Glutamatergic neuron (in vitro differentiated cells): ENCODE results near the gene JUNB. TPM values are rescaled to one million over a fixed set of nuclear protein-coding genes. Genes with fewer than 3 reads are reported as not detected.

Experiments
- DNase-seq: peaks from one replicate; pipeline ENCODE4 v3.0.0; 2022
- H3K27ac Mint-ChIP-seq: one replicate; pipeline ENCODE4 v1.8.0; 2020; ENCODE audit warnings: mild to moderate bottlenecking, mixed read lengths, inconsistent platforms; ENCODE audit not compliant: unreplicated experiment
- H3K27me3 Mint-ChIP-seq: one replicate; pipeline ENCODE4 v1.8.0; 2020; ENCODE audit warnings: mild to moderate bottlenecking, moderate library complexity, mixed read lengths, inconsistent platforms; ENCODE audit not compliant: unreplicated experiment
- H3K36me3 Mint-ChIP-seq: one replicate; pipeline ENCODE4 v1.8.0; 2020; ENCODE audit warnings: mild to moderate bottlenecking, mixed read lengths, inconsistent platforms; ENCODE audit not compliant: unreplicated experiment
- H3K4me1 Mint-ChIP-seq: one replicate; pipeline ENCODE4 v1.8.0; 2020; ENCODE audit warnings: mild to moderate bottlenecking, low read depth, mixed read lengths, inconsistent platforms; ENCODE audit not compliant: unreplicated experiment
- H3K4me3 Mint-ChIP-seq: one replicate; pipeline ENCODE4 v1.8.0; 2020; ENCODE audit warnings: mild to moderate bottlenecking, mixed read lengths, inconsistent platforms; ENCODE audit not compliant: unreplicated experiment
- H3K9me3 Mint-ChIP-seq: one replicate; pipeline ENCODE4 v1.8.0; 2020; ENCODE audit warnings: mild to moderate bottlenecking, moderate library complexity, mixed read lengths, inconsistent platforms; ENCODE audit not compliant: unreplicated experiment
- CTCF ChIP-seq: fragments of 200-600 bp; sonication (generic); IDR thresholded peaks from one replicate; pipeline ENCODE4 v1.5.0; 2021; ENCODE audit not compliant: partially characterized antibody, unreplicated experiment
- total RNA-seq: library from RNA; stranded (reverse); fragmentation: NEBNext Ultra II Directional; extraction: Animal tissue kit (Norgen Biotek cat#: 25700); gene quantifications from one replicate; pipeline ENCODE4 v1.2.1, GENCODE V29; 2021; ENCODE audit not compliant: unreplicated experiment

The JUNB gene
- total RNA-seq, 1 donor from 2014 or later = 24.9 TPM

GRCh38 chr19:12800466-12800770 lies 9.1 kb downstream of the JUNB start:
- DNase-seq = no peak
- Mint-ChIP-seq H3K27me3 (peaks cover 15% of the 10 kb centered on the region), H3K9me3 (peaks cover 17% of the 10 kb centered on the region), H3K4me3 (peak overlapping the region; percentile 94), H3K27ac (no peak overlapping the region), H3K36me3 (no peaks in the 10 kb centered on the region), H3K4me1 (peaks cover 21% of the 10 kb centered on the region)
- no peak for TF ChIP-seq CTCF

- DNase-seq = peak; percentile 59
- Mint-ChIP-seq H3K27me3 (peaks cover 14% of the 10 kb centered on the region), H3K27ac (peak overlapping the region; percentile 87)
Observed at GRCh38 chr19:12800923-12801465, 9.7 kb downstream of the JUNB start.

GRCh38 chr19:12801466-12802266 lies 10.4 kb downstream of the JUNB start, which contains the start of the genes PRDX2 and THSD8:
Gene PRDX2, minus strand, starts transcription at chr19:12801800. Its CDS starts 539 bp downstream, at chr19:12801261.
Gene THSD8, plus strand, starts transcription at chr19:12802069. Its CDS starts 3 bp downstream, at chr19:12802072.
- H3K4me1 Mint-ChIP-seq = peaks cover 12% of the 10 kb centered on the region

More at GRCh38 chr19:12800923-12801465, 9.7 kb downstream of the JUNB start:
- Mint-ChIP-seq H3K9me3 (peaks cover 19% of the 10 kb centered on the region), H3K4me1 (peaks cover 17% of the 10 kb centered on the region), H3K36me3 (no peaks in the 10 kb centered on the region), H3K4me3 (peak overlapping the region; percentile 94)
- no peak for TF ChIP-seq CTCF

GRCh38 chr19:12802267-12803106 lies 11.2 kb downstream of the JUNB start:
- Mint-ChIP-seq H3K27me3 (peaks cover 14% of the 10 kb centered on the region), H3K36me3 (no peaks in the 10 kb centered on the region), H3K4me1 (peaks cover 17% of the 10 kb centered on the region), H3K27ac (peak overlapping the region; percentile 33), H3K4me3 (peak overlapping the region; percentile 50), H3K9me3 (peaks cover 23% of the 10 kb centered on the region)
- no peak for DNase-seq
- no peak for TF ChIP-seq CTCF

More at GRCh38 chr19:12801466-12802266, 10.4 kb downstream of the JUNB start, which contains the start of the genes PRDX2 and THSD8:
- Mint-ChIP-seq H3K9me3 (peaks cover 23% of the 10 kb centered on the region), H3K4me3 (peak within 1 kb of the TSS; percentile 94), H3K27ac (peak within 1 kb of the TSS; percentile 87), H3K27me3 (peaks cover 14% of the 10 kb centered on the region), H3K36me3 (no peaks in the 10 kb centered on the region)
- TF ChIP-seq CTCF = peak; percentile 14
- peak; percentile 88 for DNase-seq
